RWPE2 (cell line): ENCODE measurements around the gene TMEM9.

Experiments used
- ATAC-seq: fragments of 200-7000 bp; cut with Tn5 transposase; 3 replicates; pipeline ENCODE4 v1.9.1; 2021; ENCODE audit warnings: low read depth
- DNase-seq: peaks from one replicate; pipeline ENCODE4 v3.0.0-alpha.2; 2020; ENCODE audit warnings: low spot score
- H3K27ac ChIP-seq: fragments of 450-650 bp; 2 replicates; pipeline ENCODE4 v1.5.1; 2017; ENCODE audit warnings: mild to moderate bottlenecking; ENCODE audit not compliant: poor library complexity, severe bottlenecking
- H3K27me3 ChIP-seq: fragments of 250-450 bp; sonication (Bioruptor Pico); 2 replicates; pipeline ENCODE4 v1.5.1; 2021; ENCODE audit warnings: mild to moderate bottlenecking, moderate library complexity; ENCODE audit not compliant: insufficient read depth, poor library complexity, severe bottlenecking
- H3K36me3 ChIP-seq: fragments of 250-450 bp; sonication (Bioruptor Pico); 2 replicates; pipeline ENCODE4 v1.5.1; 2020; ENCODE audit warnings: low read depth, mild to moderate bottlenecking, moderate library complexity
- H3K4me1 ChIP-seq: fragments of 250-450 bp; sonication (Bioruptor Pico); 2 replicates; pipeline ENCODE4 v1.5.1; 2021; ENCODE audit warnings: mild to moderate bottlenecking, moderate library complexity; ENCODE audit not compliant: insufficient read depth, poor library complexity, severe bottlenecking
- H3K4me3 ChIP-seq: fragments of 250-450 bp; sonication (Bioruptor Pico); 2 replicates; pipeline ENCODE4 v1.5.1; 2021; ENCODE audit warnings: mild to moderate bottlenecking, moderate library complexity; ENCODE audit not compliant: severe bottlenecking
- H3K9me3 ChIP-seq: fragments of 250-450 bp; sonication (Bioruptor Pico); 2 replicates; pipeline ENCODE4 v1.5.1; 2021; ENCODE audit warnings: mild to moderate bottlenecking, moderate library complexity; ENCODE audit not compliant: severe bottlenecking
- CTCF ChIP-seq: fragments of 450-650 bp; IDR thresholded peaks from one replicate; pipeline ENCODE4 v1.5.1; 2017; ENCODE audit warnings: mild to moderate bottlenecking, moderate library complexity; ENCODE audit not compliant: poor library complexity, severe bottlenecking

Gene TMEM9

GRCh38 chr1:201140941-201141260 is 13.4 kb downstream of the TMEM9 start:
- H3K36me3 ChIP-seq, result peaks cover 59% of the 10 kb centered on the region

GRCh38 chr1:201140235-201140940 is 13.9 kb downstream of the TMEM9 start:
- DNase-seq, result no peak
- Histone ChIP-seq H3K9me3 (no peaks in the 10 kb centered on the region), H3K36me3 (peaks cover 53% of the 10 kb centered on the region), H3K4me1 (no peaks in the 10 kb centered on the region), H3K4me3 (no peak overlapping the region), H3K27ac (no peak overlapping the region), H3K27me3 (no peaks in the 10 kb centered on the region)
- TF ChIP-seq CTCF, result no peak
- ATAC-seq, result no peak

More at GRCh38 chr1:201140941-201141260, 13.4 kb downstream of the TMEM9 start:
- H3K9me3 ChIP-seq, result no peaks in the 10 kb centered on the region
- no peaks in the 10 kb centered on the region for H3K4me1 ChIP-seq
- no peak for TF ChIP-seq CTCF
- no peak overlapping the region for H3K27ac ChIP-seq
- DNase-seq (no peak), ATAC-seq (no peak)
- H3K27me3 ChIP-seq, result no peaks in the 10 kb centered on the region
- no peak overlapping the region for H3K4me3 ChIP-seq

- DNase-seq, result no peak
- H3K36me3 ChIP-seq, result peaks cover 47% of the 10 kb centered on the region
- H3K9me3 ChIP-seq, result no peaks in the 10 kb centered on the region
- no peaks in the 10 kb centered on the region for H3K27me3 ChIP-seq
- H3K4me1 ChIP-seq, result no peaks in the 10 kb centered on the region
- H3K4me3 ChIP-seq, result no peak overlapping the region
- TF ChIP-seq CTCF, result no peak
- H3K27ac ChIP-seq, result no peak overlapping the region
- ATAC-seq, result no peak
These were observed 14.5 kb downstream of the TMEM9 start for GRCh38 chr1:201139756-201140155.

- ATAC-seq, result no peak
- TF ChIP-seq CTCF, result no peak
- H3K4me1 ChIP-seq, result no peaks in the 10 kb centered on the region
- H3K27ac ChIP-seq, result no peak overlapping the region
- H3K4me3 ChIP-seq, result no peak overlapping the region
- H3K9me3 ChIP-seq, result no peaks in the 10 kb centered on the region
- H3K36me3 ChIP-seq, result peaks cover 43% of the 10 kb centered on the region
- no peak for DNase-seq
- H3K27me3 ChIP-seq, result no peaks in the 10 kb centered on the region
These were observed 15.0 kb downstream of the TMEM9 start for GRCh38 chr1:201139306-201139705.

- Histone ChIP-seq H3K27me3 (no peaks in the 10 kb centered on the region), H3K4me1 (no peaks in the 10 kb centered on the region), H3K9me3 (no peaks in the 10 kb centered on the region), H3K4me3 (no peak overlapping the region), H3K27ac (no peak overlapping the region), H3K36me3 (peaks cover 33% of the 10 kb centered on the region)
- no peak for TF ChIP-seq CTCF
- ATAC-seq, result no peak
- DNase-seq, result no peak
These were observed 15.9 kb downstream of the TMEM9 start for GRCh38 chr1:201138311-201138840.
